AG10803 (cell line): ENCODE measurements around the gene CDADC1.

Experiments used
- DNase-seq: peaks from one replicate; pipeline ENCODE4 v3.0.0; 2010; ENCODE audit warnings: low read depth
- H3K4me3 ChIP-seq: 2 replicates; pipeline ENCODE4 v1.5.1; 2011; ENCODE audit warnings: mild to moderate bottlenecking, low read length, control low read depth
- TF ChIP-seq, protein P1 (sequence below): conservative IDR thresholded peaks from 2 replicates; pipeline ENCODE4 v1.5.1; 2011; ENCODE audit warnings: mild to moderate bottlenecking, low read length, control low read depth, inconsistent platforms

Gene CDADC1

DNA sequence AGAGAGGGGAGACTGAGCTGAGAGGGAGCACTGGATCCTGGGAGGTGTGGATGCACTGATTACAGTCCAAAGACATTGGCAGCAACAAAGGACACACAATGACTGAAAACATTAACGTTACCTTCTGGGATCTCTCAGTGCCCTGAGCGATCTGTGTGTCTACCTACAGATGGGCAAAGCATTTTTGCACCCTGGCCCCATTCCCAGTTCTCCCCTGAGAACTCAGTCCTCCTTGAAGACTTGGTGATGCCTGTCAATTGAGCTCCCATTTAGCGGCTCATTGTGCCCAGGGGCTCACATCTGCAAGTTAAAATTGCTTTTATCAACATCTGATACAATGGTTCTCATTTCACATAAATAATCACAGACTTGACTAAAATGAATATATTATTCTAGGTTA lies 62.5 kb downstream of the CDADC1 start:
- no peak for DNase-seq
- TF ChIP-seq, protein P1, sequence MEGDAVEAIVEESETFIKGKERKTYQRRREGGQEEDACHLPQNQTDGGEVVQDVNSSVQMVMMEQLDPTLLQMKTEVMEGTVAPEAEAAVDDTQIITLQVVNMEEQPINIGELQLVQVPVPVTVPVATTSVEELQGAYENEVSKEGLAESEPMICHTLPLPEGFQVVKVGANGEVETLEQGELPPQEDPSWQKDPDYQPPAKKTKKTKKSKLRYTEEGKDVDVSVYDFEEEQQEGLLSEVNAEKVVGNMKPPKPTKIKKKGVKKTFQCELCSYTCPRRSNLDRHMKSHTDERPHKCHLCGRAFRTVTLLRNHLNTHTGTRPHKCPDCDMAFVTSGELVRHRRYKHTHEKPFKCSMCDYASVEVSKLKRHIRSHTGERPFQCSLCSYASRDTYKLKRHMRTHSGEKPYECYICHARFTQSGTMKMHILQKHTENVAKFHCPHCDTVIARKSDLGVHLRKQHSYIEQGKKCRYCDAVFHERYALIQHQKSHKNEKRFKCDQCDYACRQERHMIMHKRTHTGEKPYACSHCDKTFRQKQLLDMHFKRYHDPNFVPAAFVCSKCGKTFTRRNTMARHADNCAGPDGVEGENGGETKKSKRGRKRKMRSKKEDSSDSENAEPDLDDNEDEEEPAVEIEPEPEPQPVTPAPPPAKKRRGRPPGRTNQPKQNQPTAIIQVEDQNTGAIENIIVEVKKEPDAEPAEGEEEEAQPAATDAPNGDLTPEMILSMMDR = no peak
- H3K4me3 ChIP-seq = no peak overlapping the region

GRCh38 chr13:49311816-49312215 lies 64.1 kb downstream of the CDADC1 start:
- TF ChIP-seq, protein P1 = no peak
- no peak for DNase-seq
- no peak overlapping the region for H3K4me3 ChIP-seq

DNA sequence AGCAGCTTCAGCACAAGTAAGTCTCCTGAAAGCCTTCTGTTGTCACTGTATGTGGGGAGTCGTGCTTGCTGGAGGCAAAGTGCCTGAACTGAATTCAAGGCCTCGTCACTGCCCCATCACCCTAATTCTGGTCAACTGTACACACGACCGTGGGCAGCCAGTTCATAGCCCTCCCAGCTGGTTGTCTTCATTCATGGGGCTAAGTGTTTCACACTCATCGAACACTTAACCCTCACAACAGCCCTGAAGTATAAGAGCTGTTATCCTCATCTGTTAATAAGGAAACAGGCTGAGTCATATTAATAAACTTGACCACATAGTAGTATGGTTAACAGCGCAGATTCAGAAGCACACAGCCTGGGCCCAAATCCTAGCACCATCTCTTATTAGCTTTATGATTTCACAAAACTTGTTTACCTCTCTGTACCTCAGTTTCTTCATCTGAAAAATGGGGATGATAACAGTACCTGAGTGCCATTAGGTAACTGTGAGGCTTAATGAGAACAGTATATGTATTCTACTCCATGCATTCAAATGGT lies 66.7 kb downstream of the CDADC1 start:
- 0 out of 2 replicates have a peak overlapping the region, but pooled peaks have one; percentile 4 for H3K4me3 ChIP-seq
- peak; percentile 60 for DNase-seq
- TF ChIP-seq, protein P1 = no peak

DNA sequence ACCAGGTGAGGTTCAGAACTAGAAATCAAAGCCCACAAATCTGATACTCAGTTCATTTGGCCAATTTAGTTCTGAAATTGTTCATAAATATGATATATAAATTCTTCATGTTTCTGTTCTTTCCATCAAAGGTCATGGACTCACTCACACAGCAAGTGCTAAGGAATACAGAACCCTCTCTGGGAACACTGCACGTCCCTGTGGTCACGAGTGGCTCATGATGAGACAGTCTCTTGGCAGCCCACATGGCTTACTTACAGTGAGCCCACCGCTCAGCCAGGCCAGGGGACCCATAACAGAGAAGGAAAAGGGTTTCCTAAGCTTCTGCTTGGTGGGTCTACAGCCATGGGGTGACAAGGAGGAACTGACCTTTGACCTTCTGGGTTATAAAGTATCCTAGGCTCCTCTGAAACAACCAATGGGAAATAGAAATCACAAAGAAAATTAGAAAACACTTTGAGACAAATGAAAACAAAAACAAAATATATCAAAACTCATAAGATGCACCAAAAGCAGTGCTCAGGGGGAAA lies 67.4 kb downstream of the CDADC1 start:
- TF ChIP-seq, protein P1 = no peak
- H3K4me3 ChIP-seq = no peak overlapping the region
- DNase-seq = peak; percentile 29

DNA sequence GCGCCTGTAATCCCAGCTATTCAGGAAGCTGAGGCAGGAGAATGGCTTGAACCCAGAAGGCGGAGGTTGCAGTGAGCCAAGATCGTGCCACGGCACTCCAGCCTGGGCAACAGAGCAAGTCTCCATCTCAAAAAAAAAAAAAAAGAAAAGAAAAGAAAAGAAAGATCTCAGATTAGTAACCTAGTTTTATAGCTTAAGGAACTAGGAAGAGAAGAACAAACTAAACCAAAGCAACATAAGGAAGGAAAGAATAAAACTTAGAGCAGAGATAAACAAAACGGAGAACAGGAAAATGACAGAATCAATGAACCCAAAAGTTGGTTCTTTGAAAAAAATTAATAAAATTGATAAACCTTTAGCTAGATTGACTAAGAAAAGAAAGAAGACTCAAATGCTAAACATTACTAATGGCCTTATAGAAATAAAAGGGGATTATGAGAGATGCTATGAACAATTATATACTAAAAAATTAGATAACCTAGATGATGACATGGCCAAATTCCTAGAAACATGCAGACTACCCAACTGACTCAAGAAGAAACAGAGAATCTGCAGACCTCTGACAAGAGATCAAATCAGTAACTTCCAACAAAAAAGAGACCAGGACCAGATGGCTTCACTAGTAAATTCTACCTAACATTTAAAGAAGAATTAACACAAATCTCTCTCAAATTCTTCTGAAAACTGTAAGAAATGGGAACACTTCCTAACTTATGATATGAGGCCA lies 68.2 kb downstream of the CDADC1 start:
- H3K4me3 ChIP-seq = no peak overlapping the region
- TF ChIP-seq, protein P1 = no peak
- DNase-seq = no peak

- TF ChIP-seq, protein P1 = no peak
- DNase-seq = peak; percentile 86
- no peak overlapping the region for H3K4me3 ChIP-seq
Measured at GRCh38 chr13:49319551-49319950, 71.8 kb downstream of the CDADC1 start.

DNA sequence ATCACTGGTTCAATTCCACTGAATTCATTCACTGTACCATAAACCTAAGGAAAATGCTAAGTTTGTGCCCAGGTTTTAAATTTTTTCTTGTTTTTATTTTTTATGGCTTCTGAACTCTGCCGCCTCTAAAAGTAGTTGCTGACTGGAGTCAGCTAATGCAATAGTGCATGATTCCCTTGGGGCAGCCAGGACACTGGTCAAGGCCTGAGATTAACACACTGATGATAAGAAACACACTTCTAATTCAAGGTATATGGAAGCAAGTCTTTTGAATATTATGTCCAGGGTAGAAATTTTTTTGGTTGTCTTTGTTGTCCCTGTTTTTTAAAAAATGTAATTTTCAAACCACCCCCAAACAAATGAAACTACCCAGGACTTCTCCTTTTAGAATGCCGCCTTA lies 72.2 kb downstream of the CDADC1 start:
- TF ChIP-seq, protein P1 = no peak
- no peak overlapping the region for H3K4me3 ChIP-seq

More for the DNA sequence above, 72.2 kb downstream of the CDADC1 start:
- no peak for DNase-seq
